ENCODE results near the gene MLANA.
A peak's percentile ranks its signal among the peaks of the same experiment; 100 is the strongest.

Gene MLANA

DNA sequence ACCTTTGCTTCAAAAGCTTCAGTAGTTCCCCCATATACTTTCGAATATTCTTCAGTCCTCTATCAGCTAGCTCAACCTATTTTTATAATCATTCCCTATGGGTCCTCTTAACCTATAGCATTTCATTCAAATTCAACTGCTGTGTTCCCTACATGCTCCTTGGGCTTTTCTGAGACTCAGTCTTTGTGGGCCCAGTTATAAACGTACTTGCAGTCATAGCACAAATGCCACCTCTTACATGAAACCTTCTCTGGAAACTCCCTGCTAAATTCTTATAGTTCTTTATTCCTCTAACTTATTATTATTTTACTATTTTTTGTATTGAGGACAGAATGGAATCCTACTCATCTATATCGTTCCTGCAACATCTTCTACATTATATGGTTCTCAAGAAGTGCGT is 24.7 kb downstream of the MLANA start:
- no peak for DNase-seq (ENCODE audit: low read depth)
- no peak overlapping the region for H3K4me3 ChIP-seq (ENCODE audit: low read length)
- TF ChIP-seq, protein P1, sequence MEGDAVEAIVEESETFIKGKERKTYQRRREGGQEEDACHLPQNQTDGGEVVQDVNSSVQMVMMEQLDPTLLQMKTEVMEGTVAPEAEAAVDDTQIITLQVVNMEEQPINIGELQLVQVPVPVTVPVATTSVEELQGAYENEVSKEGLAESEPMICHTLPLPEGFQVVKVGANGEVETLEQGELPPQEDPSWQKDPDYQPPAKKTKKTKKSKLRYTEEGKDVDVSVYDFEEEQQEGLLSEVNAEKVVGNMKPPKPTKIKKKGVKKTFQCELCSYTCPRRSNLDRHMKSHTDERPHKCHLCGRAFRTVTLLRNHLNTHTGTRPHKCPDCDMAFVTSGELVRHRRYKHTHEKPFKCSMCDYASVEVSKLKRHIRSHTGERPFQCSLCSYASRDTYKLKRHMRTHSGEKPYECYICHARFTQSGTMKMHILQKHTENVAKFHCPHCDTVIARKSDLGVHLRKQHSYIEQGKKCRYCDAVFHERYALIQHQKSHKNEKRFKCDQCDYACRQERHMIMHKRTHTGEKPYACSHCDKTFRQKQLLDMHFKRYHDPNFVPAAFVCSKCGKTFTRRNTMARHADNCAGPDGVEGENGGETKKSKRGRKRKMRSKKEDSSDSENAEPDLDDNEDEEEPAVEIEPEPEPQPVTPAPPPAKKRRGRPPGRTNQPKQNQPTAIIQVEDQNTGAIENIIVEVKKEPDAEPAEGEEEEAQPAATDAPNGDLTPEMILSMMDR (conservative IDR thresholded peaks at IDR 0.05; ENCODE audit: low read length) = no peak

DNA sequence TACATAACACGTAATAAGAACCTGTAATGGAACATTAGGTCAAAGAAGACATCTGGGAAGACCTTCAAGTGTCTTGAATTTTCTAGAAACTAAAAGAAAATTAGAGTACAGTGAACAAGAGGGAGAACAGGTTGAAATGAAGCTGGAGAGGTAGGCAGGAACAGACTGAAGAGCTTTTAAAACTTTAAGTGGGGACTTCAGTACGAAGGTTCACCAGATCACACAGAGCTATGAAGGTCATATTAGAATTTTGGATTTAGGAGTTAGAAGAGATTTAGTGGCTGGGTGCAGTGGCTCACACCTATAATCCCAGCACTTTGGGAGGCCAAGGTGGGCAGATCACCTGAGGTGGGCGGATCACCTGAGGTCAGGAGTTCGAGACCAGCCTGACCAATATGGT is 26.6 kb downstream of the MLANA start:
- H3K4me3 ChIP-seq (ENCODE audit: low read length) = no peak overlapping the region
- TF ChIP-seq, protein P1 (conservative IDR thresholded peaks at IDR 0.05; ENCODE audit: low read length) = no peak
- no peak for DNase-seq (ENCODE audit: low read depth)

DNA sequence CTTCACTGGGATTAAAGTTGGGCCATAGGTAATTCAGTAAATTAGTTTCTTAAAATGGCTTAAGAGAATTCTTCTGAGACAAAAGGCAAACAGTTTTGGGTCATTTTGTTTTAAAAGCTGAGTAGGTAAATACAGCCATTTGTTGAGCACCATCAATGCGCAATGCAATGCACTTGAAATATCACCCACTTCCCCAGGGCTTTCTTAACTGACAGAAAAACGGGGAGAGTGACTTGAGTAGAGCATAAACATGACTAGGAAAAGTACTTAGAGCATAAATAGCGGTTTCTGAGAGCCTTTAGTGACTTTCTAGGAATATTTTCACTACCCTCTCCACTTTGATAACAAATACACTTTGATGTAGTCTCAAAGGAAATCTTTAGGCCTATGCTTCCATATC is 27.2 kb downstream of the MLANA start:
- no peak overlapping the region for H3K4me3 ChIP-seq (ENCODE audit: low read length)
- TF ChIP-seq, protein P1 (conservative IDR thresholded peaks at IDR 0.05; ENCODE audit: low read length) = no peak
- no peak for DNase-seq (ENCODE audit: low read depth)

DNA sequence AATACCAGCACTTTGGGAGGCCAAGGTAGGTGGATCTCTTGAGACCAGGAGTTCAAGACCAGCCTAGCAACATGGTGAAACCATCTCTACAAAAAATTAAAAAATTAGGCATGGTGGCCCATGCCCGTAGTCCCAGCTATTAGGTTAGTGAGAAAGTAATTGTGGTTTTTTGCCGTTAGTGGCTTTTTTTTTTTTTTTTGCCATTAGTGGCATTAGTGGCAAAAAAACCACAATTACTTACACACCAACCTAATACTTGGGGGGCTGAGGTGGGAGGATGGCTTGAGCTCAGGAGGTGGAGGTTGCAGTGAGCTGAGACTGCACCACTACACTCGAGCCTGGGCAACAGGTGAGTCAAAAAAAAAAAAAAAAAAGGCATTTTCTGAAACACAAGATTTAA is 27.8 kb downstream of the MLANA start:
- no peak for DNase-seq (ENCODE audit: low read depth)
- no peak overlapping the region for H3K4me3 ChIP-seq (ENCODE audit: low read length)
- TF ChIP-seq, protein P1 (conservative IDR thresholded peaks at IDR 0.05; ENCODE audit: low read length) = no peak

DNA sequence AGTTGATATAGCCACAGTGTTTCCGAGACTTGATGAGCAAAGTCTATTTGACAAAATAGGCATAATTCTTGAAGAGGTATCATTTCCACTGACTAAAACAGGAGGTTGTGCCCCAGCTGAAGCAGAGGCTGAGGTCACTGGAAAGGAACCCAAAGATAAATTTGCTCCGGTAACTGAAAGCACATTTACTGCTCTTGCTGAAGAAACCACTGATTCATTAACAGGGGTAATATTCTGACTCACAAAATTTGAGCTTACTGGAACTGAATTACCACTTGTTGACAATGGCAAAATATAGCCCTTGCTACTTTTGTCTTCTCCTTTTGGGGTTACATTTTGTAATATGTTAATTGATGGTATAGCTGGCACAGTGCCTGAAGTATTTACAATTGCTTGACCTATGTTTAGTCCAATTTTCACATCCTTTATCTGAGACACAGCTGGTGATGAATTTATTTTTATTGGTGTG is 30.2 kb downstream of the MLANA start:
- TF ChIP-seq, protein P1 (conservative IDR thresholded peaks at IDR 0.05; ENCODE audit: low read length) = no peak
- no peak overlapping the region for H3K4me3 ChIP-seq (ENCODE audit: low read length)
- peak; percentile 54 for DNase-seq (ENCODE audit: low read depth)

DNA sequence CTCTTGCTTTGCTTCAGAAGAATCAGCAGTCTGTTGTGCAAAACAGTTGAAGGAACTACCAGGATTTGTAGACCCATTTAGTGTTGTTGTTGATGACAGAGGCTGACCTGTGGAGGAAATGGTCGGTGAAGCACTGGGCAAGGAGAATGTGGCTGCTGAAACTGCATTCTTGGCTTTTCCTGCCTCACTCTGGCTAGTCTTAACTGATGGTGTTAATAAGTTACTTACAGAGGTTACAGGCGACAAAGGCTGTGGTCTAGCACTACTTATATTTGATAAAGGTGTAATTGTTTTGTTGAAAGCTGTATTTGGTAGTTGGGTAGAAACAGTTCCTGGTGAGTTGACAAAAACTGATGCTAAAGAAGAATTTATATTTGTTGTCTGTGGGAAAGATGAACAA is 31.5 kb downstream of the MLANA start:
- TF ChIP-seq, protein P1 (conservative IDR thresholded peaks at IDR 0.05; ENCODE audit: low read length) = no peak
- H3K4me3 ChIP-seq (ENCODE audit: low read length) = no peak overlapping the region
- no peak for DNase-seq (ENCODE audit: low read depth)

DNA sequence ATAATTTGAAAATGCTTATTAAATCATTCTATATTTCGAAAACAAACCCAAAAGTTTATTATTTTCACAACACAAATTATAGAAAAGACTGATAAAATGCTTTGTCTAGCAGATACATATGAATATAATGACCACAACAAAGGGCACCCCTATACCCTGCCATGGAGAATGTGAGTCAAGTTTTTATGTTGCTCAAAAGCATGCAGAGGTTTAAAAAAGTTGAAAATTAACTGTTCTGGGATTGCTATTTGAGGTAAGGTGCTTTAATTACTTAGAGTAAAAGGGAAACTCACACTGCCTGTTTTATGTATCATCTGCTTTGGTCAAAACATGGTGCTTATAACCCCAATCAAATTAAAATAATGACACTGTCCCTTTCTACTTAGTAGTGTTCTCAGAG is 41.0 kb downstream of the MLANA start:
- no peak for DNase-seq (ENCODE audit: low read depth)
- H3K4me3 ChIP-seq (ENCODE audit: low read length) = no peak overlapping the region
- TF ChIP-seq, protein P1 (conservative IDR thresholded peaks at IDR 0.05; ENCODE audit: low read length) = no peak

All from AG10803 (cell line).